ENCODE measurements around the gene RNF212.

Gene RNF212

DNA sequence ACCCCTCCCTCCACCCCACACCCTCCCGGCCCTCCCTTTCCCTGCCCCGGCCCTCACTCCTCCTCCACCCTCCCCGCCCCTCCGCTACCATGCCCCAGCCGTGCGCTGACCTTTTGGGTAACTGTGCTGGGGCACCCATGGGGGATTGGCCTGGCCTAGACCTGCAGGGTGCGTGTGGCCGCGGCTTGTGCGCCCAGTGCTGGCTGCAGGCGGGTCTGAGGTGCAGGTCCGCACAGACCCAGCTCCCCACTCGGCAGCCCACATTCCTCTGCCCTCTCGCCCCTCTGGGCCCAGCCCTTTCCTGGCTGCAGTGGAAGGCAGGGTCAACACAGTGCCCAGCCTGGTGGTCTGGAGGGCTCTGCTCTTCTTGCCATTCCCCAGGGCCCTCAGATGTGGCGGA, 77.3 kb downstream of the RNF212 start:
- Histone ChIP-seq H3K36me3 (ENCODE audit: insufficient read depth, low read length) (no peaks in the 10 kb centered on the region), H3K9ac (ENCODE audit: low read depth, low read length, poor library complexity, severe bottlenecking) (no peak overlapping the region), H3K9me3 (ENCODE audit: insufficient read depth, low read depth, low read length) (no peaks in the 10 kb centered on the region), H3K79me2 (ENCODE audit: insufficient read depth, low read length) (no peaks in the 10 kb centered on the region), H4K20me1 (ENCODE audit: insufficient read depth, low read length, poor library complexity, severe bottlenecking) (no peaks in the 10 kb centered on the region), H3K4me1 (ENCODE audit: insufficient read depth, low read length, poor library complexity, severe bottlenecking) (no peaks in the 10 kb centered on the region), H3K27me3 (ENCODE audit: insufficient read depth, low read length, poor library complexity, severe bottlenecking) (no peaks in the 10 kb centered on the region), H3K4me2 (ENCODE audit: low read depth, low read length, poor library complexity, severe bottlenecking) (no peak overlapping the region), H3K9me2 (replicated peaks; ENCODE audit: low read depth, low read length) (no peaks in the 10 kb centered on the region), H3F3A (ENCODE audit: low read depth) (no peaks in the 10 kb centered on the region), H3K4me3 (ENCODE audit: low read length, poor library complexity, severe bottlenecking) (no peak overlapping the region), H2AFZ (ENCODE audit: low read length) (no peak overlapping the region)
- no peak for TF ChIP-seq EZH2phosphoT487 (IDR thresholded peaks at IDR 0.05; ENCODE audit: borderline replicate concordance)
- TF ChIP-seq, protein P1, sequence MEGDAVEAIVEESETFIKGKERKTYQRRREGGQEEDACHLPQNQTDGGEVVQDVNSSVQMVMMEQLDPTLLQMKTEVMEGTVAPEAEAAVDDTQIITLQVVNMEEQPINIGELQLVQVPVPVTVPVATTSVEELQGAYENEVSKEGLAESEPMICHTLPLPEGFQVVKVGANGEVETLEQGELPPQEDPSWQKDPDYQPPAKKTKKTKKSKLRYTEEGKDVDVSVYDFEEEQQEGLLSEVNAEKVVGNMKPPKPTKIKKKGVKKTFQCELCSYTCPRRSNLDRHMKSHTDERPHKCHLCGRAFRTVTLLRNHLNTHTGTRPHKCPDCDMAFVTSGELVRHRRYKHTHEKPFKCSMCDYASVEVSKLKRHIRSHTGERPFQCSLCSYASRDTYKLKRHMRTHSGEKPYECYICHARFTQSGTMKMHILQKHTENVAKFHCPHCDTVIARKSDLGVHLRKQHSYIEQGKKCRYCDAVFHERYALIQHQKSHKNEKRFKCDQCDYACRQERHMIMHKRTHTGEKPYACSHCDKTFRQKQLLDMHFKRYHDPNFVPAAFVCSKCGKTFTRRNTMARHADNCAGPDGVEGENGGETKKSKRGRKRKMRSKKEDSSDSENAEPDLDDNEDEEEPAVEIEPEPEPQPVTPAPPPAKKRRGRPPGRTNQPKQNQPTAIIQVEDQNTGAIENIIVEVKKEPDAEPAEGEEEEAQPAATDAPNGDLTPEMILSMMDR (conservative IDR thresholded peaks at IDR 0.05; ENCODE audit: low read length), result no peak

GRCh38 chr4:1035510-1035909, 77.9 kb downstream of the RNF212 start:
- no peaks in the 10 kb centered on the region for H3F3A ChIP-seq (ENCODE audit: low read depth)
- no peak overlapping the region for H2AFZ ChIP-seq (ENCODE audit: low read length)
- H3K9me3 ChIP-seq (ENCODE audit: insufficient read depth, low read depth, low read length), result no peaks in the 10 kb centered on the region
- H3K4me2 ChIP-seq (ENCODE audit: low read depth, low read length, poor library complexity, severe bottlenecking), result no peak overlapping the region
- no peaks in the 10 kb centered on the region for H3K79me2 ChIP-seq (ENCODE audit: insufficient read depth, low read length)
- H3K27me3 ChIP-seq (ENCODE audit: insufficient read depth, low read length, poor library complexity, severe bottlenecking), result no peaks in the 10 kb centered on the region
- H3K9ac ChIP-seq (ENCODE audit: low read depth, low read length, poor library complexity, severe bottlenecking), result no peak overlapping the region
- no peaks in the 10 kb centered on the region for H4K20me1 ChIP-seq (ENCODE audit: insufficient read depth, low read length, poor library complexity, severe bottlenecking)
- H3K4me1 ChIP-seq (ENCODE audit: insufficient read depth, low read length, poor library complexity, severe bottlenecking), result no peaks in the 10 kb centered on the region
- no peak overlapping the region for H3K4me3 ChIP-seq (ENCODE audit: low read length, poor library complexity, severe bottlenecking)
- H3K36me3 ChIP-seq (ENCODE audit: insufficient read depth, low read length), result no peaks in the 10 kb centered on the region
- TF ChIP-seq, protein P1 (conservative IDR thresholded peaks at IDR 0.05; ENCODE audit: low read length), result no peak
- TF ChIP-seq EZH2phosphoT487 (IDR thresholded peaks at IDR 0.05; ENCODE audit: borderline replicate concordance), result no peak
- no peaks in the 10 kb centered on the region for H3K9me2 ChIP-seq (replicated peaks; ENCODE audit: low read depth, low read length)

- Histone ChIP-seq H3K9me3 (ENCODE audit: insufficient read depth, low read depth, low read length) (no peaks in the 10 kb centered on the region), H3K36me3 (ENCODE audit: insufficient read depth, low read length) (no peaks in the 10 kb centered on the region), H3K4me2 (ENCODE audit: low read depth, low read length, poor library complexity, severe bottlenecking) (no peak overlapping the region), H3K9me2 (replicated peaks; ENCODE audit: low read depth, low read length) (no peaks in the 10 kb centered on the region), H3K79me2 (ENCODE audit: insufficient read depth, low read length) (no peaks in the 10 kb centered on the region), H3F3A (ENCODE audit: low read depth) (no peaks in the 10 kb centered on the region), H2AFZ (ENCODE audit: low read length) (no peak overlapping the region), H3K27me3 (ENCODE audit: insufficient read depth, low read length, poor library complexity, severe bottlenecking) (no peaks in the 10 kb centered on the region), H3K4me1 (ENCODE audit: insufficient read depth, low read length, poor library complexity, severe bottlenecking) (no peaks in the 10 kb centered on the region), H3K9ac (ENCODE audit: low read depth, low read length, poor library complexity, severe bottlenecking) (no peak overlapping the region), H3K4me3 (ENCODE audit: low read length, poor library complexity, severe bottlenecking) (no peak overlapping the region), H4K20me1 (ENCODE audit: insufficient read depth, low read length, poor library complexity, severe bottlenecking) (no peaks in the 10 kb centered on the region)
- TF ChIP-seq EZH2phosphoT487 (IDR thresholded peaks at IDR 0.05; ENCODE audit: borderline replicate concordance), result no peak
- TF ChIP-seq, protein P1 (conservative IDR thresholded peaks at IDR 0.05; ENCODE audit: low read length), result no peak
These were observed 79.4 kb downstream of the RNF212 start for GRCh38 chr4:1033840-1034551.
